Mucosa of descending colon (tissue), 3 donors: Measurements from ENCODE around the gene TMA7B. TPM values are rescaled to one million over a fixed set of nuclear protein-coding genes. Genes with fewer than 3 reads are reported as not detected.

Source experiments
- ATAC-seq: fragments of 200-7000 bp; cut with Tn5 transposase; one replicate; pipeline ENCODE4 v1.9.1; 2020; ENCODE audit warnings: mild to moderate bottlenecking, moderate library complexity
- DNase-seq, 3 donors: peaks; one replicate each; pipeline ENCODE4 v3.0.0-alpha.2; 2020
- H3K36me3 ChIP-seq: fragments of 200-600 bp; one replicate; pipeline ENCODE4 v1.8.0; 2021; ENCODE audit warnings: low read depth, mild to moderate bottlenecking
- H3K4me1 ChIP-seq: fragments of 200-600 bp; one replicate; pipeline ENCODE4 v1.8.0; 2021; ENCODE audit warnings: low read depth, mild to moderate bottlenecking
- H3K4me3 ChIP-seq: fragments of 200-600 bp; one replicate; pipeline ENCODE4 v1.8.0; 2021; ENCODE audit warnings: mild to moderate bottlenecking
- H3K9me3 ChIP-seq: fragments of 200-600 bp; one replicate; pipeline ENCODE4 v1.8.0; 2021; ENCODE audit warnings: mild to moderate bottlenecking
- intact Hi-C, 2 donors: fragments of 100-400 bp; cut with DNase I in 1 of 2; cut with micrococcal nuclease in 1 of 2; formaldehyde crosslinking; loops; one replicate each; pipeline versions ENCODE4 v1.11.0 to v1.11.1; 2022; cut with DNase I, micrococcal nuclease
- total RNA-seq, 3 donors: library from RNA; stranded (reverse); fragmentation: NEBNext Ultra II Directional in 2 of 3; extraction: Animal tissue kit (Norgen Biotek cat#: 25700) in 2 of 3; gene quantifications; one replicate each; pipeline versions ENCODE4 v1.2.1 to v1.2.4, GENCODE V29; 2021 to 2023
- TF ChIP-seq, protein P1 (sequence below): fragments of 200-600 bp; IDR thresholded peaks from one replicate; pipeline ENCODE4 v1.8.0; 2022; ENCODE audit warnings: antibody characterized with exemption, mild to moderate bottlenecking
- donor health status: DM: no; HTN: no; CAD: no; lungs with moderate emphysema.
- donor health status: DM: no; HTN: no; CAD: no.
- donor health status: DM: no; HTN: yes; CAD: no.

The TMA7B gene
- total RNA-seq, 3 donors from 2014 or later: 0.22 to 0.51 (median 0.23) TPM

DNA sequence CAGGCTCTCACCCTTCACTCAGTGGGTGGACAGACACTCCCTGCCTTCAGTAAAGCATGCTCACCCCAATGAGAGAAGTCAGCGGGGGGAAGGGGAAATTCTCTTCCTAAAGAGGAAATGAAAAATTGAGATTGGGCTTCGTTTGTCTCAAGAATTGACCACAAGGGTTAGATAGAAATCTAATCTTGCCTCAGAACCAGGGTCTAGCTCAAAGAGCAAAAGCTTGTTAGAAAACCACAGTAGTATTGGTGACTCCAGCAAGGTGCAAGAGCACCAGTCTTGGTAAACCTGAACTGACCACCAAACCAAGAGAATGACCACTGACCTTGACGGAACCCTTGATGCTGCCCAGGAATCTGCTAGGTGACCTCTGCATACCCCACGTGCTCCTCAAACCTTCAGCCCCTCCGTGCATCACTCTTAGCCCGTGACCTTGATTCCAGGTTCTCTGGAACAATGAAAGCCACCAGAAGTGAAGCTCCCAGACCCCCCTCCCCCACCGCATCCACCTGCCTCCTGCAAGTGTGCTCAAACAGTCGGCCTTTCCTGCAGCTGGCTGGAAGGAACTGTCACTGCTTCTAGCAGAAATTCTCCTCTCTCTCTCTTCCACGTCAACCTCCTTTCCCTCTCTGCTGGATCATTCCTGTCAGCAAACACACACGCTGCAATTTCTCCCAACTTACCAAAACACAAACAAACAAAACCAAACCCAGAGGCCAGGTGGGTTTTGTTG, 3.1 kb upstream of the TMA7B start:
- no peak for ATAC-seq
- DNase-seq: no peak

DNA sequence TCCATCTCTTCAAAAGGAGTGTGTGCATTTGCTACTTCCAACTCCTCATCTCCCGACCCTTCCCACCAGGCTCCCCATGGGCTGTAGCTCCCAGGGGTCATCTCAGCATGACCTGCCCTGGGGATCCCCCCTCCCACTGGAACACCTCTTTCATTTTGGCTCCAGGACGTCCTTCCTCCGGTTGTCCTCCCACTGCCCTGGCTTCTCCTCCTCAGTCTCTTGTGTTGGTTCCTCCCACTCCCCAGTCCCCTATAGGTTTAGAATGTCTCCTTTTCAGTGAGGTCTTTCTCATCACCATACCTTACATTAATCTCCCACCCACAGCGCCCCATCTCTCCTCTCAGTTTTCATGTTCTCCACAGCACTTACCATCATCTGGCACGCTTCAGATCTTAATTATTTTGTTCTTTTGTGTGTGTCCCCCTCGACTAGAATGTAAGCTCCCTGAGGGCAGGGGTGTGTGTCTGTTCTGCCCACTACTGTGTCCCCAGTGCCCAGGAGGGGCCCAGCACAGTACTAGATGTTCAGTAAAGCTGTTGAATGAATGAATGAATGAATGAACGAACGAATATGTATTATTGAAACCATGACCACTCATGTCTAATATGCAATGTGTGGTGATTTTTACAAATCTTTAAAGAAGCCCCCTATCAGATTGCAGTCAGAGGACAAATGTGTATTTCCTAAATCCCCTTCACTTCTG, 2.0 kb upstream of the TMA7B start:
- no peak for ATAC-seq
- Histone ChIP-seq H3K4me1 (no peaks in the 10 kb centered on the region), H3K4me3 (no peak overlapping the region), H3K36me3 (no peaks in the 10 kb centered on the region), H3K9me3 (no peaks in the 10 kb centered on the region)
- intact Hi-C loops: no loop called here
- DNase-seq: no peak
- TF ChIP-seq, protein P1, sequence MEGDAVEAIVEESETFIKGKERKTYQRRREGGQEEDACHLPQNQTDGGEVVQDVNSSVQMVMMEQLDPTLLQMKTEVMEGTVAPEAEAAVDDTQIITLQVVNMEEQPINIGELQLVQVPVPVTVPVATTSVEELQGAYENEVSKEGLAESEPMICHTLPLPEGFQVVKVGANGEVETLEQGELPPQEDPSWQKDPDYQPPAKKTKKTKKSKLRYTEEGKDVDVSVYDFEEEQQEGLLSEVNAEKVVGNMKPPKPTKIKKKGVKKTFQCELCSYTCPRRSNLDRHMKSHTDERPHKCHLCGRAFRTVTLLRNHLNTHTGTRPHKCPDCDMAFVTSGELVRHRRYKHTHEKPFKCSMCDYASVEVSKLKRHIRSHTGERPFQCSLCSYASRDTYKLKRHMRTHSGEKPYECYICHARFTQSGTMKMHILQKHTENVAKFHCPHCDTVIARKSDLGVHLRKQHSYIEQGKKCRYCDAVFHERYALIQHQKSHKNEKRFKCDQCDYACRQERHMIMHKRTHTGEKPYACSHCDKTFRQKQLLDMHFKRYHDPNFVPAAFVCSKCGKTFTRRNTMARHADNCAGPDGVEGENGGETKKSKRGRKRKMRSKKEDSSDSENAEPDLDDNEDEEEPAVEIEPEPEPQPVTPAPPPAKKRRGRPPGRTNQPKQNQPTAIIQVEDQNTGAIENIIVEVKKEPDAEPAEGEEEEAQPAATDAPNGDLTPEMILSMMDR: no peak

More for the DNA sequence above, 3.1 kb upstream of the TMA7B start:
- TF ChIP-seq, protein P1: no peak
- intact Hi-C loops: no loop called here
- Histone ChIP-seq H3K9me3 (no peaks in the 10 kb centered on the region), H3K4me1 (no peaks in the 10 kb centered on the region), H3K4me3 (no peak overlapping the region), H3K36me3 (no peaks in the 10 kb centered on the region)

DNA sequence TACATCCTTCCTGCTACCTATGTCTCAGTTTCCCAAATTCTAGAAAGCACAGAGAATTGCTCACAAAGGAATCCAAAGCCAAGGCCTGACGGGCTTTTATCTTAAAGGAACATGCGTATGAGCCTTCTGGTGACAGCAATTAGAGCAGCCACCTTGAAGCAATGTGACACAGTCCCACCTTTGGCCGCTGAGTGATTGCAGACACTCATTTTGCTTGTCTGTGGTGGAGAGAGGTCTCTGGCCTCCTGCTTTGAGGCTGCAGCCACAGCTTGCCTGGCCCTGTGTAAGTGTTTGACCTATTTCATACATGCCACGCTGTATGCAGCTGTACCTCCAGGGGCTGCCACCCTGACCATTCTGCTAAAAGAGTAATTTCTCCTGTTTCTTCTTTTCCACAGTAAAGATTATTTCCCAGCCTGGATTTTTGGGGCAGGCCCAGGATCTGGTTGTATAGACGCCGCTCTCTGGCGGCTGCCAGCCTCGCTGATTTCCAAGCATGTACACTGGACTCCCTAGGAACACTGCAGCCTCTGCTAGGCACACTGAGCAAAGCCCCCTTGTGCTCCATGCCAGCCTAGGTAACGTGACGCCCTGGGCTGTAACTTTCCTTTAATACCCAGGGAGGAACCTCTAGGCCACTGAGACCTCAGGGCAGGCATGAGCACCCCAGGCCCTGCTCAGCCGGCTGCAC, 1.1 kb upstream of the TMA7B start:
- Histone ChIP-seq H3K36me3 (no peaks in the 10 kb centered on the region), H3K4me3 (no peak overlapping the region), H3K4me1 (no peaks in the 10 kb centered on the region), H3K9me3 (no peaks in the 10 kb centered on the region)
- ATAC-seq (no peak), DNase-seq (no peak)
- intact Hi-C loops: no loop called here
- TF ChIP-seq, protein P1: no peak

DNA sequence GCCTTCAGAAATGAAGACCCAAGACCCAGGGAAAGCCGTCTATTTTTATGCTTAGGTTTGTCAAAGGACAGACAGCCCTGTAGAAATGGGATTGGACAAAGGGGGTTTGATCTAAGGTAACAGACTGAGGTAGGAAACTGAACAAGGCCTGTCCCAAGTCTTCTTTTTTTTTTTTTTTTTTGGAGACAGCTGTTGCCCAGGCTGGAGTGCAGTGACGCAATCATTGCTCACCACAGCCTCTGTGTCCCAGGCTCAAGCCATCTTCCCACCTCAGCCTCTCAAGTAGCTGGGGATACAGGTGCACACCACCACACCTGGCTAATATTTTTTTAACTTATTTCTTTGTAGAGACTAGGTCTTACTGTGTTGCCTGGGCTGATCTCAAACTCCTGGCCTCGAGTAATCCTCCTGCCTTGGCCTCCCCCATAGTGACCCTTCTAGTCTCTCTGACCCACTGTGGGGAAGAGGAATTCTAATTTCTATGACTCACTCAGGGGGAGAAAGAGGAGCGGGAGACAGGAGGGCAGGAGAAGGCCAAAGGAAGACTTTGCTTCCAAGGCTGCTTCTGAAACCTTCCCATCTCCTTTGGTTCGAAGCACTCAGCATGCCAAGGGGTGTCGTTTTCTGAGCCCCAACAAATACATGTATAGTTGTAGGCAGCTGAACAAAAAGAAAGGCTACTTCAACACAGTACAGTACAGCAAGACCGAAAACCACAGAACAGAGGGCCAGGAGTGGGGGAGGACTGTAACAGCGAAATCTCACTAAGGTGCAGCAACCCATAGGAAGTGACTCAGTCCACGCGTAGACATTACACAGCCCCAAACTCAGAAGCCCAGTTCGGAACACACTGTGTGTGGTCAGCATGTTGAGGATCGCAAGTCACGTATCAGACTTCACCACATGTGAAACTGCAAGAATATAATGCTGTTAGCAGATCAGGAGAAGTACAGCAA, 872 bp downstream of the TMA7B start:
- TF ChIP-seq, protein P1: no peak
- ATAC-seq (peak; percentile 76), DNase-seq (no peak)
- Histone ChIP-seq H3K36me3 (no peaks in the 10 kb centered on the region), H3K9me3 (no peaks in the 10 kb centered on the region), H3K4me1 (no peaks in the 10 kb centered on the region), H3K4me3 (no peak overlapping the region)
- intact Hi-C loops: no loop called here

DNA sequence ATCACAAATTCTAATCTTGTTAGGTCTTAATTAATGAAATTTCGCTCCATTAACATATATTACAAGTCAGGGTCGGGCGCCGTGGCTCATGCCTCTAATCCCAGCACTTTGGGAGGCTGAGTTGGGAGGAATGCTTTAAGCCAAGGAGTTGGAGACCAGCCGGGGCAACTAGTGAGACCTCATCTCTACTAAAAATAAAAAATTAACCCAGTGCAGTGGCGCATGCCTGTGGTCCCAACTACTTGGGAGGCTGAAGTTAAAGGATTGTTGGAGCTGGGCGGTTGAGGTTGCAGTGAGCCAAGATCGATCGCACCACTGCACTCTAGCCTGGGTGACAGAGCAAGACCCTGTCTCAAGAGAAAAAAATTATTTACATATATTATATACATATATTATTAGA, 1.9 kb downstream of the TMA7B start:
- no peak overlapping the region for H3K4me3 ChIP-seq
- intact Hi-C loops: no loop called here
- ATAC-seq: no peak
- no peaks in the 10 kb centered on the region for H3K4me1 ChIP-seq
- TF ChIP-seq, protein P1: no peak
- no peaks in the 10 kb centered on the region for H3K9me3 ChIP-seq
- DNase-seq: no peak
- H3K36me3 ChIP-seq: no peaks in the 10 kb centered on the region
